ENCODE data around the gene SND1.

Gene SND1

GRCh38 chr7:127782075-127782474, 130.1 kb downstream of the SND1 start (continued):
- TF ChIP-seq ZNF114 (tag by site-specific recombination; IDR thresholded peaks at IDR 0.05) (no peak), ZNF521 (tag by site-specific recombination; IDR thresholded peaks at IDR 0.05) (no peak), ZNF394 (tag by site-specific recombination; IDR thresholded peaks at IDR 0.05; ENCODE audit: borderline replicate concordance) (no peak), ZNF621 (tag by site-specific recombination; IDR thresholded peaks at IDR 0.05) (no peak)

GRCh38 chr7:127782654-127783559, 130.9 kb downstream of the SND1 start:
- Histone ChIP-seq H3K4me1 (ENCODE audit: control insufficient read depth, insufficient read depth, low read length) (no peaks in the 10 kb centered on the region), H3K27ac (ENCODE audit: extremely low read depth, low read depth, low read length) (no peak overlapping the region), H3K36me3 (ENCODE audit: control insufficient read depth in 2 of 2, insufficient read depth in 1 of 2, low read length in 2 of 2) (no peaks in the 10 kb centered on the region), H3K9me3 (ENCODE audit: control insufficient read depth, insufficient read depth, low read depth, low read length) (no peaks in the 10 kb centered on the region), H3K4me3 (ENCODE audit: low read depth, low read length) (no peak overlapping the region)
- ChIA-PET POLR2A (no interaction called here), CTCF (interaction anchor here (0.6 to 1.8 kb wide), 3 partner anchors 10 to 75 kb away, joined by 4 to 6 read pairs (median 6); no protein-coding TSS in a partner anchor)
- TF ChIP-seq ZNF138 (tag by site-specific recombination; IDR thresholded peaks at IDR 0.05; ENCODE audit: borderline replicate concordance) (no peak), ZNF610 (tag by site-specific recombination; IDR thresholded peaks at IDR 0.05; ENCODE audit: borderline replicate concordance) (no peak), SCRT2 (tag by site-specific recombination; IDR thresholded peaks at IDR 0.05) (no peak), GLI2 (tag by site-specific recombination; IDR thresholded peaks at IDR 0.05; ENCODE audit: borderline replicate concordance, low read depth) (no peak), ZNF48 (tag by site-specific recombination; IDR thresholded peaks at IDR 0.05) (no peak), ZNF664 (tag by site-specific recombination; IDR thresholded peaks at IDR 0.05) (no peak), ZNF221 (tag by site-specific recombination; IDR thresholded peaks at IDR 0.05; ENCODE audit: borderline replicate concordance) (no peak), ATF2 (tag by site-specific recombination; IDR thresholded peaks at IDR 0.05; ENCODE audit: low read depth) (no peak), ZNF529 (tag by site-specific recombination; IDR thresholded peaks at IDR 0.05; ENCODE audit: insufficient replicate concordance) (no peak), ZNF677 (tag by site-specific recombination; IDR thresholded peaks at IDR 0.05) (no peak), AEBP2 (tag by site-specific recombination; IDR thresholded peaks at IDR 0.05; ENCODE audit: borderline replicate concordance) (no peak), PRDM6 (tag by site-specific recombination; IDR thresholded peaks at IDR 0.05) (no peak), ZNF654 (tag by site-specific recombination; IDR thresholded peaks at IDR 0.05; ENCODE audit: low read depth) (no peak), ZNF37A (tag by site-specific recombination; IDR thresholded peaks at IDR 0.05) (no peak), ZNF112 (tag by site-specific recombination; IDR thresholded peaks at IDR 0.05) (no peak), ZNF23 (tag by site-specific recombination; IDR thresholded peaks at IDR 0.05; ENCODE audit: borderline replicate concordance) (no peak)
